Endothelial cell of umbilical vein (primary cell): ENCODE measurements around the gene OSBPL5. TPM values are rescaled to one million over a fixed set of nuclear protein-coding genes. Genes with fewer than 3 reads are reported as not detected.

ENCODE experiments used
- BruUV-seq: library from RNA; stranded (reverse); fragments of 400-500 nt; replicated peaks from 2 replicates; lab custom pipeline; 2021; lab: Mats Ljungman, UMichigan
- CTCF ChIA-PET: fragments of 300-600, 350-600 bp; sonication (Branson Sonifier 250); formaldehyde crosslinking; loops from one replicate; lab custom pipeline; 2021; ENCODE audit warnings: antibody characterized with exemption, inconsistent platforms; lab: Charles Lee
- POLR2A ChIA-PET: fragments of 300-600, 350-600 bp; sonication (Branson Sonifier 250); formaldehyde crosslinking; loops from one replicate; lab custom pipeline; 2021; ENCODE audit warnings: antibody characterized with exemption, inconsistent platforms; lab: Charles Lee
- DNase-seq: peaks from one replicate; pipeline ENCODE4 v3.0.0-alpha.2; 2011; ENCODE audit warnings: low read depth, low spot score
- FAIRE-seq: peaks from 2 replicates; lab custom pipeline; 2011; peaks lifted over from hg19 to GRCh38; lab: Jason Lieb, UNC
- H2AFZ ChIP-seq: 2 replicates; pipeline ENCODE4 v1.6.0; 2012; ENCODE audit warnings: low read depth, low read length, control low read depth, inconsistent platforms
- H3K27ac ChIP-seq: 2 replicates; pipeline ENCODE4 v1.5.1; 2011; ENCODE audit warnings: low read depth, mild to moderate bottlenecking, control low read depth, low read length, moderate library complexity; ENCODE audit not compliant: insufficient read depth
- H3K27me3 ChIP-seq, 2 experiments: 2 replicates each; pipeline versions ENCODE4 v1.6.0 to v1.6.1; 2011; ENCODE audit warnings: low read length in 2 of 2, mixed read lengths in 1 of 2; ENCODE audit not compliant: control insufficient read depth in 2 of 2, insufficient read depth in 2 of 2
- H3K36me3 ChIP-seq, 2 experiments: 2 replicates in 1 of 2; 3 replicates in 1 of 2; pipeline ENCODE4 v1.5.1; 2011; ENCODE audit warnings: low read length in 2 of 2, mild to moderate bottlenecking in 1 of 2, moderate library complexity in 1 of 2; ENCODE audit not compliant: control insufficient read depth in 2 of 2, insufficient read depth in 2 of 2; ENCODE audit errors: extremely low read depth in 1 of 2
- H3K4me1 ChIP-seq: 3 replicates; pipeline ENCODE4 v1.5.1; 2011; ENCODE audit warnings: mild to moderate bottlenecking, low read length; ENCODE audit not compliant: control insufficient read depth, insufficient read depth; ENCODE audit errors: extremely low read depth
- H3K4me2 ChIP-seq: 2 replicates; pipeline ENCODE4 v1.6.1; 2011; ENCODE audit warnings: low read length, control low read depth, mixed read lengths; ENCODE audit not compliant: insufficient read depth
- H3K4me3 ChIP-seq, 3 experiments: fragments of 200-600 bp in 1 of 3; sonication (generic), shearing (Covaris generic) in 1 of 3; replicated peaks in 1 of 3; 2 replicates each; pipeline ENCODE4 v1.5.1; 2011 to 2016; ENCODE audit warnings: control low read depth in 3 of 3, low read length in 3 of 3, mild to moderate bottlenecking in 2 of 3, inconsistent platforms in 1 of 3, low read depth in 1 of 3, moderate library complexity in 1 of 3; ENCODE audit not compliant: insufficient read depth in 1 of 3
- H3K79me2 ChIP-seq: 2 replicates; pipeline ENCODE4 v1.6.0; 2012; ENCODE audit warnings: low read length, inconsistent platforms; ENCODE audit not compliant: control insufficient read depth, insufficient read depth
- H3K9ac ChIP-seq: replicated peaks from 2 replicates; pipeline ENCODE3; 2011; ENCODE audit warnings: low read length, control low read depth; ENCODE audit not compliant: insufficient read depth; ENCODE audit errors: extremely low read depth
- H3K9me1 ChIP-seq: replicated peaks from 3 replicates; pipeline ENCODE4 v1.6.0; 2011; ENCODE audit warnings: mild to moderate bottlenecking, low read length; ENCODE audit not compliant: control insufficient read depth, insufficient read depth; ENCODE audit errors: extremely low read depth
- H3K9me3 ChIP-seq: replicated peaks from 2 replicates; pipeline ENCODE4 v1.5.1; 2012; ENCODE audit warnings: low read length, inconsistent platforms; ENCODE audit not compliant: control insufficient read depth, insufficient read depth
- H4K20me1 ChIP-seq: replicated peaks from 2 replicates; pipeline ENCODE3; 2011; ENCODE audit warnings: mild to moderate bottlenecking, low read length; ENCODE audit not compliant: control insufficient read depth, insufficient read depth; ENCODE audit errors: extremely low read depth
- CTCF ChIP-seq, 2 donors: IDR thresholded peaks; 1 replicate in 1 of 2; 2 replicates in 1 of 2; pipeline ENCODE4 v1.5.1; 2011; ENCODE audit warnings: low read length in 2 of 2, mild to moderate bottlenecking in 2 of 2, moderate library complexity in 2 of 2, control low read depth in 1 of 2, inconsistent platforms in 1 of 2, low read depth in 1 of 2; ENCODE audit not compliant: insufficient read depth in 1 of 2; ENCODE audit errors: extremely low read depth in 1 of 2
- GATA2 ChIP-seq: IDR thresholded peaks from 2 replicates; pipeline ENCODE4 v1.7.0; 2011; ENCODE audit warnings: low read depth, mild to moderate bottlenecking, moderate library complexity, mixed read lengths, low read length; ENCODE audit not compliant: insufficient read length, insufficient read depth
- JUN ChIP-seq: IDR thresholded peaks from 2 replicates; pipeline ENCODE4 v1.6.1; 2011; ENCODE audit warnings: borderline replicate concordance, low read depth; ENCODE audit not compliant: insufficient read length, insufficient read depth
- MYC ChIP-seq: IDR thresholded peaks from one replicate; pipeline ENCODE4 v1.6.1; 2011; ENCODE audit warnings: mild to moderate bottlenecking, low read depth, low read length
- POLR2AphosphoS5 ChIP-seq: IDR thresholded peaks from 2 replicates; pipeline ENCODE4 v1.6.1; 2012; ENCODE audit warnings: low read depth, mild to moderate bottlenecking, control low read depth, low read length, moderate library complexity; ENCODE audit not compliant: insufficient read depth
- dilution Hi-C: fragments of 300-500 bp; cut with MboI; formaldehyde crosslinking; loops from one replicate; pipeline ENCODE4 v1.15.0; 2019; ENCODE audit warnings: low sequenced_read_pairs; ENCODE audit not compliant: extremely low pct_ligation_motif_present
- intact Hi-C: fragments of 100-400 bp; cut with micrococcal nuclease; formaldehyde crosslinking; loops from one replicate; pipeline ENCODE4 v1.10.0; 2022
- polyA plus RNA-seq, 4 experiments: library from polyadenylated mRNA; depleted of rRNA in 3 of 4; stranded (reverse) in 3 of 4; unstranded in 1 of 4; fragments of >200 nt; gene quantifications; 2 replicates each; pipeline versions ENCODE4 v1.2.1 to v1.2.3, GENCODE V29; 2011 to 2012; ENCODE audit warnings: missing spikeins in 1 of 4
- total RNA-seq: library from RNA; stranded (reverse); gene quantifications from 2 replicates; pipeline ENCODE4 v1.2.3, GENCODE V29; 2021

OSBPL5 gene
- total and polyA plus RNA-seq, 2 donors (not counting 3 experiments of a cell fraction or from before 2014, with no cell fraction given) = 8.7 to 37.7 TPM

DNA sequence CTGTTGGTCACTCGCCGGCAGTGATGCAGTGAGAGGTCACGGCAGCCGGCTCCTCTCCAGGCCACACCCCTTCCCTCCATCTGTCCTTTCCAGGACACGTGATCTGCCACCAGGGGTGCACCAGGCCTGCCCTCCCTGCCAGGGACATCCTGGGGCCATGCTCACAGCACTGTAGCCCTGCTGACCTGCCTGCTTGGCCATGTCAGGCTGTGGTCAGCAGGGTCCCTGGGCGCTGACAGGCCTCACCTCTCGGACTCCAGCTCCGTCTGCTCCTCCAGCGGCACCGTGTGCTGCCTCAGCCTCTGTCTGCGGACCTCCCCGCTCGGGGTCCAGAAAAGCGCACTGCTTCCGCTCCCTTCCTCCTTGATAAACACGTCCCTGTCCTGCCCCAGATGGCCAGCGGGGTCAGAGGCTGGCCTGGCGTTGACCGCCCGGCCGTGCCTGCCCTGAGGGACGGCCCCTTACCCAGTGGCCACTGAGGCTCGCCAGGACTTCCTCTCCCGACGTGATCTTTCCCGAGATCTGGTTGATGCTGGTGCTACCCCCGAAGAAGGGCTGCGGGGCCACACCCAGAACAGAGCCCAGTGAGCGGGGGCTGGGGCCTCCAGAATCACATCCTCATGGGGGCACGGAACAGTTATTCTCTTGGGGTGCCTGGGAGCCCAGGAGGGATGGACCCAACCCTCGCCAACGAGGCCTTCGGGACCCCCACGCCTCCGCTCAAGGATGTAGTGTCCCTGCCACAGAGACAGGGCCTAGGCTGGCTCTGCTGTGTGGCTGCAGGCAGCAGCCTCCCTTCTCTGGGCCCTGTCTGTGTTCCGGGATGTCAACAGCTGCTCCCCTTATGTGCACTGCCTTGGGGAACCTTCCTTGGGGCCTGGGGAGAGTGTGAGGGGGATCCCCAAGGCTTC, 71.6 kb downstream of the OSBPL5 start:
- dilution Hi-C loops = no loop called here
- no peaks in the 10 kb centered on the region for H3K36me3 ChIP-seq

More for the DNA sequence above, 71.6 kb downstream of the OSBPL5 start:
- no peaks in the 10 kb centered on the region for H3K27me3 ChIP-seq
- no peak overlapping the region for H2AFZ ChIP-seq
- no peak overlapping the region for H3K4me3 ChIP-seq
- intact Hi-C loops = loop anchor here (1.0 to 10.0 kb wide), 2 partner anchors 39 to 559 kb away; no protein-coding TSS in a partner anchor
- no peak overlapping the region for H3K4me2 ChIP-seq
- TF ChIP-seq POLR2AphosphoS5 (no peak), CTCF (IDR thresholded peaks at IDR 0.05; ENCODE audit: extremely low read depth in 1 of 2, insufficient read depth in 1 of 2, low read depth in 1 of 2, low read length in 2 of 2) (no peak), JUN (no peak), GATA2 (no peak), MYC (no peak)
- H3K9ac ChIP-seq = no peak overlapping the region
- POLR2A ChIA-PET = no interaction called here
- BruUV-seq = no TSS peak
- no peak overlapping the region for H3K27ac ChIP-seq
- no peaks in the 10 kb centered on the region for H4K20me1 ChIP-seq
- peaks cover 21% of the 10 kb centered on the region for H3K4me1 ChIP-seq
- CTCF ChIA-PET = interaction anchor here (1.5 to 5.7 kb wide), 4 partner anchors 8 to 315 kb away, joined by 7 to 183 read pairs (median 9); no protein-coding TSS in a partner anchor
- H3K9me1 ChIP-seq = no peaks in the 10 kb centered on the region
- H3K9me3 ChIP-seq = no peaks in the 10 kb centered on the region
- no peaks in the 10 kb centered on the region for H3K79me2 ChIP-seq
- FAIRE-seq (no peak), DNase-seq (no peak)
